ENCODE measurements around the gene SUMO1. TPM values are rescaled to one million over a fixed set of nuclear protein-coding genes. Genes with fewer than 3 reads are reported as not detected.

Gene SUMO1
- total and polyA plus RNA-seq, 2 of the 4 experiments (the other 2 are of a cell fraction), result 72.3 to 90.0 TPM

- Histone ChIP-seq H2BK120ac (ENCODE audit: low read depth, low read length) (no peak overlapping the region), H3K14ac (replicated peaks; ENCODE audit: low read depth, low read length) (no peak overlapping the region), H2AFZ (replicated peaks; ENCODE audit: low read length, poor library complexity) (no peak overlapping the region), H3K4me2 (ENCODE audit: low read depth, low read length) (no peak overlapping the region), H4K20me1 (ENCODE audit: insufficient read depth, low read length) (no peaks in the 10 kb centered on the region), H3K36me3 (ENCODE audit: control insufficient read depth, insufficient read depth, low read length) (no peaks in the 10 kb centered on the region), H3K9me3 (ENCODE audit: control insufficient read depth, insufficient read depth, low read length) (no peaks in the 10 kb centered on the region), H3K79me1 (ENCODE audit: low read depth in 1 of 2, low read length in 2 of 2) (no peaks in the 10 kb centered on the region), H2AK5ac (ENCODE audit: low read depth, low read length) (no peak overlapping the region), H3K23ac (ENCODE audit: low read depth, low read length) (no peak overlapping the region), H3K27me3 (ENCODE audit: control insufficient read depth, insufficient read depth, low read length) (no peaks in the 10 kb centered on the region), H2BK20ac (ENCODE audit: low read depth, low read length) (peak overlapping the region; percentile 32; the same call in 1 of the 2 replicates), H2BK5ac (ENCODE audit: low read depth, low read length, poor library complexity, severe bottlenecking) (no peak overlapping the region), H4K91ac (ENCODE audit: insufficient read depth, low read depth, low read length) (peak overlapping the region; percentile 14; the same call in 1 of the 2 replicates), H3K9me1 (ENCODE audit: insufficient read depth, low read length) (peaks cover 2% of the 10 kb centered on the region; the same call in 1 of the 2 replicates), H4K8ac (ENCODE audit: low read depth in 2 of 2, low read length in 2 of 2) (no peak overlapping the region), H3K27ac (ENCODE audit: insufficient read depth, low read length) (no peak overlapping the region), H3K18ac (ENCODE audit: low read depth, low read length) (no peak overlapping the region), H2BK15ac (ENCODE audit: low read depth, low read length) (no peak overlapping the region), H3K4me1 (ENCODE audit: control insufficient read depth, insufficient read depth, low read length) (peaks cover 2% of the 10 kb centered on the region; the same call in 1 of the 2 replicates), H3K4me3 (ENCODE audit: insufficient read depth, low read depth, low read length) (no peak overlapping the region), H3K9ac (ENCODE audit: low read depth, low read length) (no peak overlapping the region), H4K5ac (ENCODE audit: low read depth, low read length) (no peak overlapping the region), H3K56ac (ENCODE audit: extremely low read depth, insufficient read depth, low read length) (no peak overlapping the region), H3K4ac (ENCODE audit: low read depth, low read length) (no peak overlapping the region), H2AK9ac (replicated peaks; ENCODE audit: low read depth, low read length, poor library complexity) (no peak overlapping the region)
- intact Hi-C loops (cut with micrococcal nuclease), result loop anchor here (1.0 to 5.0 kb wide), 5 partner anchors 74 to 426 kb away; no protein-coding TSS in a partner anchor
- peak; percentile 94 for ATAC-seq (ENCODE audit: low read depth)
- no CpG with 5 or more reads among the region's 7 CpGs for WGBS, 2 experiments (ENCODE audit: extremely low coverage in 2 of 2, insufficient read length in 1 of 2)
- dilution Hi-C loops (cut with HindIII; ENCODE audit: low sequenced_read_pairs, unreplicated experiment), result no loop called here
- POLR2A ChIA-PET (ENCODE audit: unreplicated experiment), result no interaction called here
- in situ Hi-C loops (cut with MboI; ENCODE audit: low sequenced_read_pairs), result no loop called here
- BruUV-seq (replicated peaks), result no TSS peak
- DNase-seq, result peak; percentile 79
- CTCF ChIA-PET, result interaction anchor here (0.6 to 2.0 kb wide), 7 partner anchors 24 to 346 kb away, joined by 3 to 6 read pairs (median 4); no protein-coding TSS in a partner anchor
- TF ChIP-seq ELK1 (IDR thresholded peaks at IDR 0.05; ENCODE audit: borderline replicate concordance, low read depth, low read length) (no peak), SMC3 (IDR thresholded peaks at IDR 0.05; ENCODE audit: low read depth, low read length) (peak; percentile 98), RAD21 (IDR thresholded peaks at IDR 0.05; ENCODE audit: low read length) (peak; percentile 94), POLR2A (IDR thresholded peaks at IDR 0.05; ENCODE audit: low read depth, low read length) (peak; percentile 44; the same call in 1 of the 2 replicates), MAFK (IDR thresholded peaks at IDR 0.05; ENCODE audit: low read depth, low read length) (no peak)
- TF ChIP-seq, protein P1, sequence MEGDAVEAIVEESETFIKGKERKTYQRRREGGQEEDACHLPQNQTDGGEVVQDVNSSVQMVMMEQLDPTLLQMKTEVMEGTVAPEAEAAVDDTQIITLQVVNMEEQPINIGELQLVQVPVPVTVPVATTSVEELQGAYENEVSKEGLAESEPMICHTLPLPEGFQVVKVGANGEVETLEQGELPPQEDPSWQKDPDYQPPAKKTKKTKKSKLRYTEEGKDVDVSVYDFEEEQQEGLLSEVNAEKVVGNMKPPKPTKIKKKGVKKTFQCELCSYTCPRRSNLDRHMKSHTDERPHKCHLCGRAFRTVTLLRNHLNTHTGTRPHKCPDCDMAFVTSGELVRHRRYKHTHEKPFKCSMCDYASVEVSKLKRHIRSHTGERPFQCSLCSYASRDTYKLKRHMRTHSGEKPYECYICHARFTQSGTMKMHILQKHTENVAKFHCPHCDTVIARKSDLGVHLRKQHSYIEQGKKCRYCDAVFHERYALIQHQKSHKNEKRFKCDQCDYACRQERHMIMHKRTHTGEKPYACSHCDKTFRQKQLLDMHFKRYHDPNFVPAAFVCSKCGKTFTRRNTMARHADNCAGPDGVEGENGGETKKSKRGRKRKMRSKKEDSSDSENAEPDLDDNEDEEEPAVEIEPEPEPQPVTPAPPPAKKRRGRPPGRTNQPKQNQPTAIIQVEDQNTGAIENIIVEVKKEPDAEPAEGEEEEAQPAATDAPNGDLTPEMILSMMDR (conservative IDR thresholded peaks at IDR 0.05; ENCODE audit: low read depth, low read length), result peak; percentile 89
These were observed 59.9 kb downstream of the SUMO1 start for GRCh38 chr2:202178346-202178958.

Measured in IMR-90 (cell line).